ENCODE data around the gene EIF3K. TPM values are rescaled to one million over a fixed set of nuclear protein-coding genes. Genes with fewer than 3 reads are reported as not detected.

The EIF3K gene
- total RNA-seq, 1 donor from 2014 or later = 483 TPM

- no peak for DNase-seq (ENCODE audit: low spot score)
- intact Hi-C loops (cut with DNase I) = no loop called here
Observed at GRCh38 chr19:38676878-38677646, 58.1 kb downstream of the EIF3K start.

- intact Hi-C loops (cut with DNase I) = no loop called here
- DNase-seq (ENCODE audit: low spot score) = no peak
Observed at GRCh38 chr19:38678217-38678890, 59.4 kb downstream of the EIF3K start.

DNA sequence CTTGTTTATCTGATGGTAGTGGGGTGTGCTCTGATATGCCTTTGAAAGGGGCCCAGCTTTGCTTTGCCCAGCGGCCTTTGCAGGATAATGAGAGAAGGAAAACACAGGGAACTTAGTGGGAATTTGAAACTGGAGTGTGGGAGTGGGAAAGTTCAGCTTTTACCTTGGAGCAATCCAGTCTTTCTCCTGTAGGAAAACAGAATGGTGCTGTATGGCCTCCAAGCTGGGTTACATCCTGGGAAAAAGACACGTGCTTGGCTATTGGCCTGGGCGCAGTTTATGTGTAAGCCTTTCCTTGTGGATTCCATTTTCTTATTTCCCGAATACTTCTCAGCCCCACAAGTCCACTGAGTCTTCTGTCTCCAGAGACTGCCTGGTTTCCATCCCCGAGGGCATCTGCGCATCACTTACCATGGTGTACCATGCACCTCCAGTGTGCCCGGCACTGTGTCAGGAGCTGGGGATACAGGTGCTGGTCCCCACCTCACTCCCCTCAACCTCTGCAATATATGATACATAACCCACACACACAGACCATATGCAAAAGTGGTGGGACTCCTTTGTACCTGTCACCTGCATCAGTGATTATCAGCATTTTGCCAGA lies 60.0 kb downstream of the EIF3K start:
- intact Hi-C loops (cut with DNase I) = no loop called here
- DNase-seq (ENCODE audit: low spot score) = no peak

DNA sequence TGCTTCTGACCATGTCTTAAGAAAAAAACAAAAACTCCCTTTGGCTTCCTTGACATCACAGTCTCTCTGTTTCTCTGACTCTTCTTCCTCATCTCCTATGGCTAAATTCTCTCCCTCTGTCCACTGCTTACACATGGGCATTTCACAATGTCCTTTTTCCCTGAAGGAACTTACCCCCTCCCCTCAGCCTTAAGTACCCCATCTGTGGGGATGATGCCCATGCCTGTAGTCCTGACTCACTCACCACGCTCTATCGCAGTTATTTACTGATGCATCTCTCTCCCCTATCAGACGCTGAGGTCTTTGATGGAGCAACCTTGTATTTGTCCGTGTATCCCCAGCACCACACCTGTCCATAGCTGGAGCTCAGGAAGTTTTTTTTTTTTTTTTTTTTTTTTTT lies 60.9 kb downstream of the EIF3K start:
- intact Hi-C loops (cut with DNase I) = no loop called here
- DNase-seq (ENCODE audit: low spot score) = no peak

GRCh38 chr19:38682195-38682867 lies 63.3 kb downstream of the EIF3K start:
- no peak for DNase-seq (ENCODE audit: low spot score)
- intact Hi-C loops (cut with DNase I) = no loop called here

DNA sequence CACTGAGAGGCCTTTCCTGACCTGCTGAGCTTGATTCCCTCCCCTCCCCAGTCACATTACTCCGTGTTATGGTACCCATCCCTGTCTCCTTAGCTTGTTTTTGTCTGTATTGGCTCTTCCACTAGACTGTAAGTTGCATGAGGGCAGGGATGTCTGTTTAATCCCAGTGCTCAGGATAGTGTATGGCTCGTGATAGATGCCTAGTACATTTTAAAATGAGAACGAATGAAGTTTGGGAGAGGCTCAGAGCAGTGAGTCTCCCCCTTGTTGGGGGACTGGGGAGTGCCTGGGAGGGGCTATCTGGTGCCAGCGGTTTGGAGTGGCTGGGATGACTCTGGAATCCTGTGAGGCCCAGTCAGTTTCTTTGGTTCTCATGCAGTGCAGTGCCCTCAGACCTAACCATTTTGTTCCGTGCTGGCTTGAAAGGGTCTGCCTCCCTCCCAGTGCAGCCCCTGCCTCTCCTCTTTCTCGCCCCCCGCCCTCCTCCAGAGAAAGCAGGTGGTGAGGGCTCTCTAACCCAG lies 63.9 kb downstream of the EIF3K start:
- intact Hi-C loops (cut with DNase I) = no loop called here
- DNase-seq (ENCODE audit: low spot score) = no peak

DNA sequence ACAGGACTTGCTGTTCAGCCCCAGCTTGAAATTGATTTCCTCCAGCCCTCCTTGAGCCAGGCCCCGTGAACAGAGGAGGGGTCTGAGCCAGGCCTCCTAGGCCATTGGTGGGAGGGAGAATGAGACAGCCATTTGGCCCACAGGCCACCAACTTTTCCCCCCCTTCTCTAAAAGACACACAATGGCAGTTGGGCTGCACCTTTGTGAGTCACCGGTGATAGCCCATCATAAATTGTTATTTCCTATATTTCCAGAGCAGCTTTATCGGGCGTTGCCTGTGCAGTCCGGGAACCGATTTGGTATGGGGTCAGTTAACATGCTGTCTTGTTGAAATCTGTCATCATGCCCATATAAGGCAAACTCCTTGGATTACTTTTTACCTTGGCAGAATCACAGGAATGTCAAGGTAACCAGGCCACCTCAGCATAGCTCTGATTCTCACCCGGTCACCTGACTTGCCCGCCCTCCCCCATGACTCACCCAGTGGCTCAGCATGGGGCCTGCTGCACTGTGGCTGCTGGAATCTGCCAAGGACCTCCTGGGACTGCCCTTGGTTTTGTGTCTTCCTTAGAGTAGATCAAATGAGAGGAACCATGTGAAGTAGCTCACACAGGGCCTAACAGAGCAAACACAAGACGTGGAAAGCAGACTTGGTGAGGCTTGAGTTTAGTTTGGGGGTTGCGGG lies 64.5 kb downstream of the EIF3K start:
- intact Hi-C loops (cut with DNase I) = no loop called here
- DNase-seq (ENCODE audit: low spot score) = no peak

DNA sequence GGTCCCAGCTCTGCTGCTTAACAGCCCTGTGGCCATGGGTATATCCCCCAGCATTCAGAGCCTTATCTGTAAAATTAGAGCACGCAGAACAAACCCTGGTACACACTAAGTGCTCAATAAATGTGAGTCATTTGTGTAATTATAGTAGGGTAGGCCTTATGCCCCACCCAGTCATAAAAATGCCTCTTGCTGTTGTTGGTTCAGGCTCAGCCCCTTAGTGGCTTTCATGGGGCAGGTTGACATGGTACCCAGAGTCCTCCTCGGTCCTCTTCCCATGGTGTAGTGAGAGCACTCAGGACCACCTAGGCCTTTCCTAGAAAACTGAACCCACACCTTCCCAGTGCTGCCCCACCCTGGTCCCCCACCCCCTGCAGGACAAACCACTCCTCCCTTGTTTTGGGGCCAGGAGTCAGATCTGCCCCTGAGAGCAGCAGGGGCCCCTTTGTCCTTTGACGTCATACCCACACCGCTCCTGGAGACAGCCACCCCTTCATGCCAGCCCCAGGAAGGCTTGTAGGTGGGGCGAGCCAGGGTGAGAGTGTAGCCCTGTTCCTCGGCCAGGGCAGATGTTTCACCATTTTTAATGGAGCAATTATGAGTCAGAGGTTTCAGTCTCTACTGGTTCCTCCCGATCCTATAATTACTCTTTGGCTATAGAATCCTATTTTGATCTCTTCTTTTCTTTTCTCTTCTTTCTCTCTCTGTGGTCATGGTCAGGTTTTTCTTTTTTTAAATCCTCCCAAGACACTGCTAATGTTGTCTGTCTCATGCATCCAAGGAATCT lies 65.3 kb downstream of the EIF3K start:
- DNase-seq (ENCODE audit: low spot score) = no peak
- intact Hi-C loops (cut with DNase I) = no loop called here

- intact Hi-C loops (cut with DNase I) = no loop called here
- no peak for DNase-seq (ENCODE audit: low spot score)
Observed at GRCh38 chr19:38684862-38685665, 66.1 kb downstream of the EIF3K start.

- intact Hi-C loops (cut with DNase I) = no loop called here
- no peak for DNase-seq (ENCODE audit: low spot score)
Observed at GRCh38 chr19:38685666-38686529, 66.9 kb downstream of the EIF3K start.

DNA sequence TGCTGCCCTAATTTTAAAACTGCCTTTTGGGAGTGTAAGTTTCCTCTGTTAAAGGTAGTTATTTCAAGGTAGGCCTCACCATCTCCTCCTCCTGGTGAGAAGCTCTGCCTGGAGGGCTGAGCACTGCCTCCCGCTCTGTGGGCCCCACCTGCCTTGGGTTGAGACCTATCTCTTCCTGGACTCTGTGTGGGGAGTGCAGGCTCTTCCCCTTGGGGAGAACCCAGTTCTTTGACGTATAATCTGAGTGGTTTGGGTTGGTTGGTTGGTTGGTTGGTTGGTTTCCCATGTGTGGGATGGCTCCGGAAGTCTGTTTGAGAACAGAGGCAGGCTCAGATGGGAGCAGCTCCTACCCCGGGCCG lies 67.5 kb downstream of the EIF3K start:
- no peak for DNase-seq (ENCODE audit: low spot score)
- intact Hi-C loops (cut with DNase I) = no loop called here

Other genes with a start within 250 kb of the EIF3K start
- 283 TPM for gene PSMD8, start 244.6 kb upstream of the EIF3K start, total RNA-seq
- 0.40 TPM for gene GGN, start 231.2 kb upstream of the EIF3K start, total RNA-seq
- 2.2 TPM for gene SPRED3, start 230.5 kb upstream of the EIF3K start, total RNA-seq
- 14.2 TPM for gene FAM98C, start 216.1 kb upstream of the EIF3K start, total RNA-seq
- 1.5 TPM for gene RASGRP4, start 193.0 kb upstream of the EIF3K start, total RNA-seq
- gene RYR1, start 185.5 kb upstream of the EIF3K start, total RNA-seq = 1.3 TPM
- gene MAP4K1, start 1.2 kb upstream of the EIF3K start, total RNA-seq = 1.5 TPM
- 190 TPM for gene ACTN4, start 28.5 kb downstream of the EIF3K start, total RNA-seq
- gene CAPN12, start 125.3 kb downstream of the EIF3K start, total RNA-seq = 1.7 TPM
- gene LGALS7, start 154.3 kb downstream of the EIF3K start, total RNA-seq = not detected
- not detected for gene LGALS7B, start 170.0 kb downstream of the EIF3K start, total RNA-seq
- 0.54 TPM for gene LGALS4, start 193.8 kb downstream of the EIF3K start, total RNA-seq
- 377 TPM for gene ECH1, start 212.6 kb downstream of the EIF3K start, total RNA-seq
- gene HNRNPL, start 230.8 kb downstream of the EIF3K start, total RNA-seq = 136 TPM

Data from cardiac septum (tissue), 1 donor.